ENCODE measurements around the gene SMTN. TPM values are rescaled to one million over a fixed set of nuclear protein-coding genes. Genes with fewer than 3 reads are reported as not detected.
"Not testable (repeated sequence)": the region's sequence is repeated elsewhere in the genome, so short reads cannot be mapped to it uniquely, and the experiment has no call there.

SMTN gene
- total RNA-seq (2014; rRNA removed; shearing (Covaris generic)): 13.9 and 20.9 TPM in 2 replicates

DNA sequence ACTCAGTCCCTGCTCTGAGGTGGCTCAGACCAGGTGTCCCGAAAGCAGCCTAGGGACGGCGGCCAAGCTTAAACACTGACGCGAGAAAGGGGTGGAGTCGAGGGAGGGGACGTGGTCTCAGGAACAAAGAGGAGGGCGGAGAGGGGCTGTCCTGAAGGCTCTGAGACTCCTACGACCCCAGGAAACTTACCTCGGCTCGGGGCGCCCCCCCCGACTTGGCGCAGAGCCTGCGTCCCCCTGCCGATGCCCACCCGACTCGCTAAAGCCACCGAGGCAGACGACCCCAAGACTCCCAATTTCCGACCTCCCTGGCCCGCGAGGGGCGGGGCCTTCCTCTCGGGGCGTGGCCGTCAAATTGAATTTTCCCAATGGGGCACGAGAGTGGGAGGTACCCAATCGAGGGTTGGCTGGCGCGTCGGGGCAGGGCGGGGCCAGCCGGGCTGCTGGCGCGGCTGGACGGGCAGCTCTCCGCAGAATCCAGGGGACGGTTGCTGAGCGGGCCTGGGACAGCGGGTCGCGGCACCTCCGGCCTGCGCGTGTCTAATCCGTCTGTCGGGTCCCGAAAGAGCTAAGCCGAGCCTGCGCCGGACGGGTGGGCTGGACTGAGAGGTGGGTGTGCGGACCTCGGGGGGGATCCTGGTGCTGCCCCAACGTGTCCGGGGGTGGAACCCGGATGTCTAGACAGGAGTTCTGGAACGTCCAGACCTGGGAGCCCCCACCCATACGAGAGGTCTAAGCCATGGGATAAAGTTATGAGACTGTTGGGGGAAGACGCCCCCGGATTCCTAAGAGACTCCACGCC is at the start of gene SMTN:
Gene SMTN, plus strand, starts transcription at position 471 of the 802 bp plus-strand sequence. CDS start 1,941 bp downstream, outside the sequence.
- DNase-seq (ENCODE audit: low spot score): peak; percentile 73

DNA sequence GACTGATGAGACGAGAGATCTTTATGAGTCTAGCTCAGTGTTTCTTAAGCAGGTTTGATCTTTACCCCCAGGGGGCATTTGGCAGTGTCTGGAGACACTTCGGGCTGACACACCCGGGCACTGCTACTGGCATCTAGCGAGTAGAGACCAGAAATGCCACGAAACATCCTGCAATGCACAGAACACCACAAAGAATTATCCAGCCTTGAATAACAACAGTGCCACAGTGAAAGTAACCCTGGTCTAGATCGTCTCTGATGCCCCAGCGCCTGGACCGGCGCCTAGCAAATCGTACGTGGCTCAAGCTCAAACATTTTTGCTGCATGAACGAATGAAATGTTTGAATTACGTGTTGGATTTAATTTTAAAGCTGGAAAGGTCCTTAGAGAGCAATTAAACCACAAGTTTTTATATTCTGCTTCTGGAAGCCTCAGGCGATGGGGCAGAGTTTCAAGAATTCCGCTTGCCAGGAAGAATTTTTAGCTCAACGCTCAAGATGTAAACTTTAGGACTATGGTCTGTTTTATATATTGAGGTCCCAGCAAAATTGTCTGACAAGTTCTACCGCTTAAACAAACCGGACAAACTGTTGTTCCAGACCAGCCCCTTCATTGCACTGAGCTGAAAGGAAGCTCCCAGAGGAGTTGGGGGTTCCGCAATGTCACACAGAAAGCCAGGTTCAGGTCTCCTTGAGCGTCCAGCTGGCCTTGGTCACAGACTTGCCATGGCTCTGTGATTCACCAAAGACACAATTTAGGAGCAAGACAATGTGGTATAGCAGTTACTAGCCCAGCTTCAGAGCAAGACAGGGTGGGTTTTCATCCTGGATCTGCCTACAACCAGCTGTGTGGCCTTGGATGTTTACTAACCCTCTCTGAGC is 44.2 kb upstream of the SMTN start:
- DNase-seq (ENCODE audit: low spot score): peak; percentile 56

DNA sequence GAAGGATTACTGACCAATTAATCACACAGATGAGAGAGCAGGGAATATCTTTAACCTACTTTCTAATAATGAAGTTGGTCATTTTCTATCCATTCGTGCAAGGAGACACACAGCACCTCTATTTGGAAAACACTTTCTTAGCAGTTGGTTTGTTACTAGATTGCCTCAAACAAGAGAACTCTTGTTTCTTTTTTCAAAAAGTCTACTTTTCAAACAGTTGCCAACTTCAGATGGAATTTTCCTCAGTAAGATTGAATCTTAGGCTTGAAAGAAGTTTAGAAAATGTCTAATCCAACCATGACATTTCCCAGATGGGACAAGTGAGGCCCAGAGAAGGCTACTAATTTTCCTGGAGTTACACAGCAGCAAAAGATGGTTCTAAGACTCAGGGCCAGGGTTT is 42.4 kb upstream of the SMTN start:
- DNase-seq (ENCODE audit: low spot score): no peak

DNA sequence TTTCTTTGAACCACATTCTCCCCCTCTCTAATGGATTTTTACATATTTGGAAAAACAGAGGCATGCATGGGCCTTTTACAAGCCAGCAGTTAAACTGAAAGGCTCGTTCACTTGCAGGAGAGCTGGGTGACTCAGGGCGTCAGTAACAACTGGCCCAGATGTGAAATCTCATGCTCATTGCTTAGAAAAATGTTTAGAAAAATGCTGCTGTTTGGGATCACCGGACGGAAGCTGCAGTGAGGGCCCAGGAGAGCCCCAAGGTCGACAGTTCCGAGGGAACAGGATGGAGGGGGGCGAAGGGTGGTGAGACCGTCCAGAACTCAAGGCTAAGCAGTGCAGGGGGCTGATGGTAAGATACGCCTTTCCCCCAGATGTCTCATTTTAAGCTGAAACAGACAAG is 41.7 kb upstream of the SMTN start:
- DNase-seq (ENCODE audit: low spot score): no peak

DNA sequence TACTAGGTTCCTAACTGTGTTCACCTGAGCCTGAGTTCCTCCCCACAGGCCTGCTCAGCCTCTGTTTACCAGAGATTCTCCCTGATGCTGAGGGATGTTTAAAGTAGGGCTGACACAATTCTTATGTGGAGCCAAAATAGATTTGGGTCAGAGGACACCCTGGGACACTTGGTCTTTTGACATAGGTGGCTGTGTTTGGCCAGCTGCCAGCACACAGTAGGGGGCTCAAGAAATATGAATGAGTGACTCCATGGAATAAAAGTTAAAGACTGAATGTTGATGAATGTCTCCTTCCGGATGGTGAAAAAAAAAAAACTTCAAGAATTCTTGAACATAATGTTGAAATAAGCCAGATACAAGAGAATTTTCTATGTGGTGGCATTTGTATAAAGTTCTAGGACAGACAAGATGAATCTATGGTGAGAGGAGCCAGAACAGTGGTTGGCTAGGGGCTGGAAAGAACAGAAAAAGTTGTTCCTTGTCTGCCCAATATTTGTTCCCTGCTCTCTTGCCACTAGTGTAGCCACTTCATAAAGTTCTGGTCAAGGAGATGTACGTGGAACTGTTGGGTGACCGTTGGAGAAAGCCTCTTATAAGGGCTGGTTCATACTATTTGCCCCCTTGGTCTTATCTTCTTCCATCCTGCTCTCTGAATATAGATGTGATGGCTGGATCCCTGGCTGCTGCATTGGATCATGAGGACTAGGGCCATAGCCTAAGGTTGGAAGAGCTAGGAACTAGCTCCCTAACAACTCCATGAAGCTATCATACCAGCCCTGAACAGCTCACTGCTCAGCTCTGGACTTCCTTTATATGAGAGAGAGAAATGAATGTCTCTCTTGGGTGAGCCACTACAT is 40.3 kb upstream of the SMTN start:
- DNase-seq (ENCODE audit: low spot score): no peak

DNA sequence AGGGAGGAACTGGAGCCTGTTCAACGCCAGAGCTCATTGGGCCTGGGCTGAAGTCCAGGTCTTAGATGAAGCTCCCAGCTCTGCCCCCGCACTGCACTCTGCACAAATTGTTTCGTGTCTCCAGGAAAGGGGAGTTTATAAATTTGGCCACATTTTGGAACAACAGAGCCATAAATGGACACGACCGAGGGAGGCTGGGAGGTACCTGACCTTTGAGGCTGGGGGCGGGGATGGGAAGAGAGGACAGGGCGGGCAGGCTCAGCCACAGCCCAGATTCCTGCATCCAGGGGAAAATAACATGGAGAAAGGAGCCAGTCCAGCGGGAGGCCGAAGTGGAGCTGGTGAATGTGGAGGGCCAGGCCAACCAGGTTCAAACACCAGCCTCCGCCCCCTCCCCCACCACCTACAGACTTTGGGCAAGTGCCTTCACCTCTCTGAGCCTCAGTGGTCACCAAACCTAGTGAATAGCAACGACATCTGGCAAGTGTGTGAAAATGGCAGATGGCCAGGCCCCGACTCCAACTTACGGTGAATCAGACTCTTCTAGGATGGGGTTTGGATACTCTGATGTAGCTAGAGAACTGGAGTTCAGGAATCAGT is 36.8 kb upstream of the SMTN start:
- no peak for DNase-seq (ENCODE audit: low spot score)

DNA sequence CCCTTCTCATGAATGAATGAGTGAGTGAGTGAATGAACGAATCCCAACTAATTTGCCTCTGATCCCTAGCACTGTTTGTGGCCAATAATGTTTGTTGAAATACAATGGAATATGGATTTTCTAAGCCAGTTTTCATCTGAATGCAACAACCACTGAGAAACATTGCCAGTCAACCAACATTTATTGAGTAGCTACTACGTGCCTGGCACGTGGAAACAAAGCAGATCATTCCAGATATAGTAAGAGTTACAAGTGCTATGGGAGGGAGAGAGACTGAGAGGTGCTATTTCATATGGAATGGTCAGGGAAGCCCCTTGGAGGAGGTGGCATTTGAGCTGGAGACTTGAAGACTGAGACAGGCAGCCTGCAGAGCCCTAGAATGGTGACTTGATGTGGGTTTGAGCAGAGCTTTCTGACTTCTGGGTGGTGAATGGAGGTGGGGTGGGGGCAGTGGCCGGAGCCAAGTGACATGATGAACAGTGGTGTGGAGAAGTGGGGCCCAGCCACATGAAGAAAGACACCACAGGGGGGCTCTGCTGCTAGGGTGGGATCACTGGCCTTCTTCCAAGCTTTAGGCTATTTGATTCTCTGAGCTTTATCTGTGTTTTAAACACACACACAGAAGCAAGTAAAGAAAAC is 35.1 kb upstream of the SMTN start:
- no peak for DNase-seq (ENCODE audit: low spot score)

DNA sequence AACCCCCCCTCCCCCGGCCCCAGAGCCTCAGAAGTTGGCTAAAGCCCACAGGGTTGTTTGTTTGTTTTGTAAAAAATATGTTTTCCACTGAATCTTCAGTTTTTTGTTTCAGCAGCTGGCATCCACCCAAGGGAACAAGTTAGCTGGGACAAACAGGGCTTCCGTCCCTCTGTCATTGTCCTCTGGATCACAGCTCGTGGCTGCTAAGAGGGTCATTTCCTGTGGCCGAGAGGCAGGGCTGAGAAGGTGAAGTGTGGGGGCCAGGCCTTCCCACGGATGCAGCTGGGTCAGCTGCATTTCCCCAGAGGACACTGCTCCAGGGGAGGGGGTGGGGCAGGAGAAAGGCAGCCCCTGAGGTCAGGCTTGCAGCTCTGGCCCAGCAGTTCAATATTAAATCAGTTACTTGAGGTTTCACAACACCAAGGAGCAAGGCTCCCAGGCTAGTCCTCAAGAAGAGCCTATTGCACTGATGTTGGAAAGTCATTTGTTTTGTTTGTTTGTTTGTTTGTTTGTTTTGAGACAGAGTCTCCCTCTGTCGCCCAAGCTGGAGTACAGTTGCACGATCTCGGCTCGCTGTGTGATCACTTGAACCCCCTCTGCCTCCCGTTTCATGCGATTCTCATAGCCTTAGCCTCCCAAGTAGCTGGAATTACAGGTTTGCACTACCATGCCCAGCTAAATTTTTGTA is 34.4 kb upstream of the SMTN start:
- no peak for DNase-seq (ENCODE audit: low spot score)

DNA sequence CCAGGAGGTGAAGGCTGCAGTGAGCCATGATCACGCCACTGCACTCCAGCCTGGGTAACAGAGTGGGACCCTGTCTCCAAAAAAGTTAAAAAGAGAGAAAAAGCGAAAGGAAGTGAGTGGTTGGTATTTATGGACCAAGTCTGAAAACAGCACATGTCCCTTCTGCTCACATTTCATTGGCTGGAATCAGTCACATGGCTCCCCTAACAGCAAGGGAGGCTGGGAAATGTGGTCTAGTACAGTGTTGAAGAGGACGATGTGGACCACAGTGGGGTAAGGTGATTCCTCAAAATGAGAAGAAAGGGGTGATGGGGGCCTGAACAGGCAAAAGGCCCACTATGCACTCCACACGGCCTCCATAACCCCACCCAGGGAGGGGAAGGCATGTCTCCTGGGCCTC is 32.5 kb upstream of the SMTN start:
- DNase-seq (ENCODE audit: low spot score): no peak

DNA sequence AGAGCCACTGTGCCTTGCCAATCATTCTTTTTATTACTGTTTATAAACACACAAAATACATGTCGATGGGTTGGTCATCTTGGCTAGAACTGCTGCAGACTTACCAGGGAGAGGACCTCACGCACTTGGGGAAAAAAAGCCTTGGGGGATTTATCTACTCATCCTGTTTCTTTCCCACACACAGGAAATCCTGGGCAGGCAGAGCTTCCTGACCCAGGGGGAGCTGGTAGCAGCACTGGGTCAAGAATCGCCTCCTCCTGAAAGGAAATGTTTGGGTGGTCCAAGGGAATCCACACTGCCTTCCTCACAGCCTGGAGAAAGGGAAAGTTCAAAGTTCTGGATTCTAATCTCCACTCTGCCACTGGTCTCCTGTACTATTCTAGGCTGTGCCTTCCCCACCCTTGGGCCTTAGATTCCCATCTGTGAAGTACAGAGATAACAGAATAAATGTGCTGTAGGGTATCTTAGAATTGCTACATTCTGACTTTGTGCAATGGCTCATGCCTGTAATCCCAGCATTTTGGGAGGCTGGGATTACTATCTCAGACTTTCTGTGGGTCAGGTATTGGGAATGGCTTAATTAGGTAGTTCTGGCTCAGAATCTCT is 31.2 kb upstream of the SMTN start:
- DNase-seq (ENCODE audit: low spot score): no peak

DNA sequence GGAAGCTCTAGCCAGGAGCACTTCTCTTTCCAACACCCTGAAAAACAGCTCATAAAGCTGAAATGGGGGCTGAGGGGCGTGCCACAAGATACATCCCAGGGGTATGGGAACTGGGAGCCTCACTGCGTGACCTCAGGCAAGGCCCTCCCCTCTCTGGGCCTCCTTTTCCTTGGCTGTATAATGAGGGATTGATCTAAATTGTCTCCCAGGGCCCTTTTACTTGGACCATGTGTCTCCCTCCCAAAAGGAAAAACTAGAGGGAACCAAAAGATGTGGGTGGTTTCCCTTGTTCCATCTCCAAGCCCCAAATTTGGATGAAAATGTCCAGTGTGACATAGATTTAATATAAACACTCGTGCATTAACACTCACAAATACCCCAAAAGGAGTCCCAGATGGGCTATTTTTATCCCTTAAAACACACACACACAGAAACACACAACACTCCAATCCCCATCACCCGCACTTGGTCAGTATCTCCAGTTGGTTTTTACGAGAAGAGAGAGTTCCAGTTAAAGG is 25.9 kb upstream of the SMTN start:
- no peak for DNase-seq (ENCODE audit: low spot score)

DNA sequence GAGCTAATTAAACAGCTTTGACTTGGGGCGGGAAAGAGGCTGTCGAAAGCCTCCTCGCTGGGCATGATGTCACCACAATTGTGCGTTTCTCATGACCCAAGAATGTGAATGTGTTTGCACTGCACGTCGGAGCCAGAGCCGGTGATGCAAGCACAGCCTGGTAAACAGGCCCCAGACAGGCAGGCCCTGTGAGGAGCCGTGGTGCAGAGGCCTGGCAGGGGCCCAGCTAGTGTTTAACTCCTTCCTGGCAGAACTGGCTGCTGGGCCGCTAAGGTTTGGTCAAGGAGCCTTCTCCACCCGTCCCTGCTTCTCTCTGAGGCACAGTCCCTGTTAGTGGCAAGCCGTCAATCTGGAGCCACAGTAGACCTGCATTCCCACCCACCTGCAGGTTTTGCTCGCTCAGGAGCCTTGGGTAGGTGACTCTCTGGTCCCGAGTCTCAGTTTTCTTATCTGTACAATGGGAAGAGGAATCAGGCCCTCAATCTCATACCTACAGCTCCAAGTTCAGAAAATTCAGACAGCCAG is 25.4 kb upstream of the SMTN start:
- peak; percentile 97 for DNase-seq (ENCODE audit: low spot score)

DNA sequence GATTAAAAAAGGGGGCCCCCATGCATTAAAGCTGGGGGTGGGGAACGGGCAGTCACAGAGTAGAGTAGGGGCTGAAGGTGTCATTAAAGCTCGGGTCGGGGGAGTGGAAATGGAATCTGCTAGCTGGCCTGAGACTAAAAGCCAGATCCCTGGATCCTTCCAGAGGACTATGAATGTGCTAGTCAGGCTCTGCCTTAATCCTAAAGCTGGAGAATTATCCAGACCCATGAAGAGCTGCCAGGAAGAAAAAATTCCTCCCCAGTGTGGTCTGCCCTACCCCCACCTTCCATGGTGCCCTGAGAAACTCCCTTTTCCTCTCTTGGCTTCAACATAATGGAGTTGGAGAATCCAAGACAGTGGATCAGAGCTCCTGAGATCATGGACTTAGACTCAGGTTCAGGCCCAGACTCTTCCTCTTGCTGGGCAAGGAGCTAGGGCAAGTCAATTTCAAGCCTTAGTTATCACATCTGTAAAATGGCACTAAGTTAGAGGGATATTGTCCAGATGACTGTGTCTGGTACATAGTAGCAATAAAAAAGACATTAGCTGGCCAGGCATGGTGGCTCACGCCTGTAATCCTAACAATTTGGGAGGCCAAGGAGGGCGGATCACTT is 24.0 kb upstream of the SMTN start:
- no peak for DNase-seq (ENCODE audit: low spot score)

DNA sequence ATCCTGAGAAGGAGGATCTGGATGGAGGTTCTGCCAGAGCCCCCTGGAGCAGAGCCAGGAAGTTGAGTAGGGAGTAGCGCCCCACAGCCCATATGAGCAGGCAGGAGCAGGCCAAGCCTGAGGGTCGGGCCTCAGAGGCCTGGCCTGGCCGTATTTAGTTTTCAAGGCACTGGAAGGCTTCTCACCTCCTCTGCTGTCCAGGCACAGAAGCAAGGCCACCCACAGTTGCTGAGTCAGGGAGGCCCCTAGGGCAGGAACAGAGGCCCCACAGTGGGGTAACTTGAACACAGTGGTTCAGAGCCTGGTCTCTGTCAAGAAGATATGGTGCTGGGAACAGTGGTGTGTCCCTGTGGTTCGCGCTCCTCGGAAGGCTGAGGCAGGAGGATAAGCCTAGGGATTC is 21.5 kb upstream of the SMTN start:
- not testable (repeated sequence) for DNase-seq (ENCODE audit: low spot score)

DNA sequence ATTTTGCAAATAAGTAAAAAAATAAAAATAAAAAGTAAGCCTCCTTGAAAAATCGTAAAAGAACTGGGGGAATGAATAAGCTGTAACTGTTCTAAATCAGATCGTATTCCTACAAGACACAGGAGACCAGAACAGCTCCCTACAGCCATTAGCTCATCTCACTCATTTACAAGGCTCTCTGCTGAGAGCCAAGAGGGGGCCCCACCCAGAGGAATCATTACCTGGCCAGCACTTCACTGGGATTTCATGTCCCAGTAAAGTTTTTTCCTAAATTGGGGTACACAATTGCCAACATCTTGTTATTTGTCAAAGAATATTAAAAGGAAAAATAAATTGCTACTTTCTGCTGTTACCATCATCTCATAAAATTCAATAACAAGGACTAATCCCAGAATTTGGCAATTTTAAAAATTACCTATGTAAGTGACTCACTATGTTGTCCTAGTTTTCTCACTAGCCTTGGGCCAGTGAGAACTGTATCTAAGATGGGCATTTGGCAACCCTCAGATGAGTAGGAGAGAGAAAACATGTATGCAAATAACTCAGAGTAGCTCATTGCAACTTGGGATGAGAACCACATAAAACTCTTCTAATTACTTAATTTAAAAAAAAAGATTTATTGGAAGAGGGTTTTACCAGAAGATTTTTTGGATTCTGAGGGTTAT is 18.4 kb upstream of the SMTN start:
- DNase-seq (ENCODE audit: low spot score): no peak

DNA sequence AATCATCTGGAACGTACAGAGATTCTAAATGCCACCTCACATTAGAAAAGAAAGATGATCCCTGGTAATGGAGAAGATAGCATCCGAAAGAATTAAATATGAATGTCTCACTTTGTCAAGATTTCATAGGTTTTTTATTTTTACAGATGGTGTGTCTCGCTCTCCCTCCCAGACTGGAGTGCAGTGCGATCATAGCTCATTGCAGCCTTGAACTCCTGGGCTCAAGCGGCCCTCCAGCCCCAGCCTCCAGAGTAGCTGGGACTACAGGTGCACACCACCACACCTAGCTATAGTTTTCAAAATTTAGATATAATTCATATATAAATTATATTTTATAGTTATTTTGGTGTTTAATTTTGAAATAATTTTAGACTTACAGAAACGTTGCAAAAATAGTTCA is 16.7 kb upstream of the SMTN start:
- no peak for DNase-seq (ENCODE audit: low spot score)

DNA sequence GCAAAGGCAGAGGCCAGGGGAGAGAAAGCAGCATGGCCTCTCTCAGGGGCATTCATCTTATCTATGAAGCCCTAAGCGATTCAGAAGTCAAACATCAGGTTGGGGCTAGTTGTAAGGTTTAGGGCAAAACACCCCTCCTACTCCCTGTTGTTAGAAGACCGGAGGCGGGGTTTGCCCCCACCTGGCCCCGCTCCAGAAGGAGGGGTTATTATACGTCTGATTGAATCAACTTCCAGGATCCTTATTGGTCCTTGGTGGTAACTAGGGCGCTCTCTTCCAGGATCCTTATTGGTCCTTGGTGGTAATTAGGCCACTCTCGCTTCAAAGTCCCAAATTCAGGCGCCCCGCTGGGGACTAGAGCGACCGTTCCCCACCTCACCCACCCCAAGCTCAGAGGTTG is 12.1 kb upstream of the SMTN start:
- DNase-seq (ENCODE audit: low spot score): no peak

DNA sequence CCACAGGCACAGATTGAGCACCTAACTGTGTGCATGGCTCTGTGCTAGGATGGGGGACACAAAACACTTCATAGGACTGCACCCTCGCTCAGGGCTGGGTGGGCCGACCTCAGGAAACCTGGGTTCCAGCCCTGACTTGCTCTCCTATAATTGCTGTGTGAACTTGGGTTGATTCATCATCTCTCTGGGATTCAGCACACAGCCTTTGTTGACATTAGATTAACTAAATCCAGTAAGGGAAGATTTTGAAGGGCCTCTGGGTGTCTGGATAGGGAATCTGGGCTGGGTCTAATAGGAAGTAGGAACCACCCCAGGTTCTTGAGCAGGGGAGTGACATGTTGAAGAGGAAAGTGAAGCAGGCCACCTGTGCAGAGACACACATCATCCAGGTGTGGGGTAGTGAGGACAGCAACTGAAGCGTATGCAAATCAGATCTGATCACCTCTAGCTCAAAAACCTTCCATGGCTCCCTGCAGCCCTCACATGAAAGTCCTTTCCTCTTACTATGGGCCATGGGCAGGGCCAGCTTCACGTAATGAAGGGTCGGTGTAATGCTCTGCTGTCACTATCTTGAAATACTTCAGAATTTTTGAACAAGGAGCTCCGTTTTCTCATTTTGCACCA is 11.3 kb upstream of the SMTN start:
- DNase-seq (ENCODE audit: low spot score): not testable (repeated sequence)
